ENCODE data around the gene SLC10A2. TPM values are rescaled to one million over a fixed set of nuclear protein-coding genes. Genes with fewer than 3 reads are reported as not detected.

Gene SLC10A2
- polyA plus RNA-seq, 1 donor = not detected

DNA sequence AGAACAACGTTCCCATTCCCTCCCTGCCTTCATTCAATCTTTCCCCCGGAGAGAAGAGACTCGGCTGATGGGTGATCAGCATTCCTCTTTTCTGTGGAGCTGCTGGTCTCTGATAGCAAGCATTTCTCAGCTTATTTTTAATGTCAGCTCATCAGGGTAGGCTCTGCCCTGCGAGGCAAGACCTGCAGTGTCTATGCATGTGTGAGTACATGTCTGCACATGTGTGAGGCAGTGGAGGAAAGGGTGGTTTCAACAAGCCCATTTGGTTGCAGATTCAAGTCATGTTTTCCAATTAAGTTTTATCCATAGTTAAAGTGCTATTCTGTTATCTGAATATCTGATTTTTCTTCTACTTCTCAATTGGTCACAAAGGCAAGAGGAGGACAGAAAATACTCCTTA lies 19.5 kb downstream of the SLC10A2 start:
- DNase-seq (ENCODE audit: low read depth) = no peak

DNA sequence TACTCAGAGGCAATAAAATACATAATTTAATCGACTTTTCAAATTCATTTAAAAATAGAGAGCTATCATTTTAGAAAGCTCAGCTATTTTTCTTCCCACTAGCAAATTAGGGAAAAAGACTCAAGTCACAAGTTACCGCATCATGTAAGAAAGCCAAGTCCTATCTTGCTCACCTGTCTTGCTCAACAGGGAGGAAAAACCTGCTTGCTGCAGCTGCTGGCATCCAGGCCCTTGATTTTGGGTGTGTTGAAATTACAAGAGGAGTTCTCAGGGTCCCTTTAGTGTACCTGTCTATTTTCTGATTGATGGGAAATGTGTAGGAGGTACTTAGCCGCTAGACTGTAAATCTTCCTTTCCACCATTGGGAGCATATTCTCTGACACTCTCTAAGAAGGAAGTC lies 22.2 kb downstream of the SLC10A2 start:
- no peak for DNase-seq (ENCODE audit: low read depth)

DNA sequence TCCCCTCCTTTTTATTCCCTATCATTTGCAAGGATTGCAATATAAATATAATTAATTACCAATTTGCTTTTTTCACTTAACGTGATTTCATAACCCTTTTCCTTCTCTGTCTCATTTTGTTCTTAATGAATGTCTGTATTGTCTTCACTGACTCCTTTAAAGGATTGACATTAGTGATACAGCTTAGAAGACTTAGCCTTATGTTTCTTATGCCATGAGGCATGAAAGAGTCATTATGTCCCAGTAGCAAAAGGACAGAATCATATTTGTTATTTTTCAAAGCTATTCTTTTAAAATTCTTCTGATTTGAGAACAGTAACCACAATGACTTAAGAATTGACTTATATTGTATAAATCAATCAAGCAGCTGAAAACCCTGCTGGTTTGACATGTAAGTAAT lies 26.2 kb downstream of the SLC10A2 start:
- DNase-seq (ENCODE audit: low read depth) = no peak

DNA sequence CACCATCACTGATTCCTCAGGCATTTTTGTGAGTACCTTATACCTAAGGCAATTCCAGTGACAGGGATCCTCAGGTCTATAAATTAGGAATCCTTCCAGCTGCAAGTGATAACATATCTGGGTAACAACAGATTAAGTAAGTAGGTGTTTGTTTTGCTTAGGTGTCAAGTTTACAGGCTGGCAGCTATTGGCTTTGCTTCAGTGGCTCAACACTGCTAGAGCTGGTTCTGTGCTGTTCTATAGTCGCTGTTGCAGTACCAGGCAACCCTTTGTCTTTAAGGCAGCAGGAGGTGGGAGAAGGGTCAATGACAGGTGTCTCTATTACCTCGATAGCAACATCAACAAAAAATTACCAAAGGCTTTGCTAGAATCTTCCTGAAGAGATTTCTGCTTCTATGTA lies 27.0 kb downstream of the SLC10A2 start:
- no peak for DNase-seq (ENCODE audit: low read depth)

DNA sequence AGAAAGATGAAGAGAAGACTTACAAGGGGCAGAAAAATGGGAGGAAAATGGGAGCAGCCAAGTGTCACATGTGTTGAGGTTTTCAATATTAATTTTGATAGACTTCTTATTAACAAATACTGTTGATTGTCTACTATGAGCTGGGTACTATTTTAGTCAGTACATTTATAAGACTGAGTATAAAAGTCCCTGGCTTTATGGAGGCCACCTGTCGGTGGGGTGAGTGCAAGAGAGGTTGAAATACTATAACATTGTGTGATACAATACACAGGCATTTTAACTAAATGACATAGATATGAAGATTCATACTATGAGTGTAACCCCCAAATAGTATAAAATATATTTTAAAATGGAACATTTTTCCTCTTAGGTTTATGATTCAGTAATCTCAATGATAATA lies 29.9 kb downstream of the SLC10A2 start:
- no peak for DNase-seq (ENCODE audit: low read depth)

DNA sequence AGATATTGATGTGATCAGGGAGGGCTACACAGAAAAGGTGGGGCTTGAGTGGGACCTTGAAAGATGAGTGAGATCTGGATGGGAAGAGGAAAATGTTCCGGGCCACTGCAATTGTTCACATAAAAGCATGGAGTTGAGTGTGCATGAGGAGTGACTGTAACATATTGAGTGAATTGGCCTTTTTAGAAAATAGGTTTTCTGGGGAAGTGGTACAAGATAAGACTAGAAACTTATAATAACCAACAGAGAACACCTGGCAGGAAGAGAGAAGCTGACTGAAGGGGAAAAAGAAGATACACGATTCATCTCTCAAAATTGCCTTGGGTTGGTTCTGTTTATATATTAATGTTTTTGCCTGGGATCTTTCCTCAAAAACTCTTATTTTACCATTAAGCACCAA lies 32.2 kb downstream of the SLC10A2 start:
- no peak for DNase-seq (ENCODE audit: low read depth)

DNA sequence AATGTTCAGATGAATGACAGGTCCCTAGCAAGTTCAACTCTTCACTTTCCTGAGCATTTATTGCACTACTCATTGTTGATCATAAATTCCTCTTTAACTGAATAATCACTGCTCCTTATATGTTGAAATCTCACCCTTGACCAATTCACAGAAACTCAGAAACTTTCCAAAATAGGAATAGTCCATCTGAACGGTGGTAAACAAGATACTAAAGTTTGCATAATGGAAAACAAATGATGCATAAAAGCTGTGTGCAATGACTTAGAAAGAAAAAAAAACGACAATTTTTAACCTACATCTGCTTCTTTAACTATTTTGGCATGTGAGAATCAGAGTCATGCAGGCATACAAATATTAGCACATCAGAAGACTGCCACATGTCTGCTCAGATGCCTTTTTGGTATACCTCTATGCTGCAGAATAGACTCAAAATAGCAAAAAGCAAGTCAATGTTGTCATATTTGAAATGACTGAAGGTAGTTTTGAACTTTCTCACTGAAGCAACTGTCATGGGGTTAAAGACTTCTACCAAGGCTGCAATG lies 34.8 kb downstream of the SLC10A2 start:
- no peak for DNase-seq (ENCODE audit: low read depth)

DNA sequence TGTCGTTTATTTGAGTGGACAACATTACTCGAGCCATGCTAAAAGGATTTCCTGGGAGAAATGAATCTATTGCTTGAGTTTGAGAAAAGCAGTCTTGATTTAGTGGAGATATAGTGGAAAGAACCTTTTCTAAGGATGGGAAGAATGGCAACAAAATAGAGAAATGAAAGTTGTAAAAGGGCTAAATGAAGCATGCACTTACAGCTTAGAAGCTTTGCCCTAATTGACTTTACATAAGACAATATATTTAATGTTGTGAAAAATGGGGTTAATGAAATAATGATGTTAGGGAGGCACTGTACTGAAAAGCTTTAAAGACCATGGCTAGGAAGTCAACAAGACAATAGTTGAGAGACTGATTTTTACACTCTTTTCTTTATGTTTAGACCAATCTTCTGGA lies 35.4 kb downstream of the SLC10A2 start:
- DNase-seq (ENCODE audit: low read depth) = no peak

- DNase-seq (ENCODE audit: low read depth) = no peak
These were observed 36.4 kb downstream of the SLC10A2 start for GRCh38 chr13:103029798-103030197.

DNA sequence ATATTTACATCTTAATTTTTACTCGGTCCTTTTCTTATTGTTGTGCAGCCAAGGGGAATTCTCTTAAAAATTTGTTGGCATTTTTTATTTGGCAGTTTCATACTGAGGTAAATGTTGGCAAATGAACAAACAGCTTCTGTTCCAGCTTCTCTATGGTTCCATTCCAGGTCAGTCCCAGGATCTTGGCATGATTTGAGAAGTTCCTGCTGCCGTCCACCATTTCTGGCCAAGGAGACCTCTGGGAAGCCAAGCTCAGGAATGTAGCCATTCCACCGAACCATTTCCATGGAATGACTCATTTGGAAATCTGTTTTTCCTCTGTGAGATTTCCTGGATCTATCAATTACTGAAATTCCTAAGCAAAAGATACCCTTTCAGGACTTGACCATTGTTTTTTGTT lies 43.9 kb downstream of the SLC10A2 start:
- DNase-seq (ENCODE audit: low read depth) = no peak

- no peak for DNase-seq (ENCODE audit: low read depth)
These were observed 47.7 kb downstream of the SLC10A2 start for GRCh38 chr13:103018556-103018955.

DNA sequence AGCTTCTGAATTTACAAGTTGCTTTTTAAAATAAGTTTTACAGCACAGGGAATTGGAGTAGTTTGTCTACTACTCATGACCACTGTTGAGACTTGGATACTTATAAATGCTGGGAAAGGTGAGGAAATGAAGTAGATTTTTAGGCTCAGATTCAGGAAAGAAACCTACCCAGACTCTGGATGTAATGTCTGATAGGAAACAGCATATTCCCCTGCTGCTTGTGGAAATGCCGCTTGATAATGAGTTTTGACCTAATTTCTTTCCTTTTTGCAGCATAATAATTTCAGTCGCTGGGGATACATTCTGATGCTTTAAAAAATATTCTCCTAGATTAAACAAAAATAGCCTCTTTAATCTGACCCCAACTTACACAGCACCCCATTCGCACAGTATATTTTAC lies 53.6 kb downstream of the SLC10A2 start:
- no peak for DNase-seq (ENCODE audit: low read depth)

- DNase-seq (ENCODE audit: low read depth) = no peak
These were observed 57.0 kb downstream of the SLC10A2 start for GRCh38 chr13:103009051-103009840.

DNA sequence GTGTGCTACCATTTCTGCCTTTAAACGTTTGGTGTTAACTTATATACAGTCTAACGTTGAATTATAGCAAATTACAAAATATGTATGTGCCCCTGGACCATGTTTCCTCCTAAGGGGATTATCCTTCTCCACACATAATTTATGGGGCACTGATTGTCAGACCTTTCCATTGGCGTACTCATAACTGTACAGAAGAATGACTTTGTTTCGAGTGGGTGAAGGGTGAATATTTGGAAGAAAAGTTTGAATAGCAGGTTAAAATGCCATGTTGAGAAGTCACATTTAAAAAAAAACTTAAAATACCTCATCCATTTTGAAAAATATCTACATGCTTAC lies 58.8 kb downstream of the SLC10A2 start:
- no peak for DNase-seq (ENCODE audit: low read depth)

- DNase-seq (ENCODE audit: low read depth) = no peak
These were observed 59.4 kb downstream of the SLC10A2 start for GRCh38 chr13:103006641-103007426.

DNA sequence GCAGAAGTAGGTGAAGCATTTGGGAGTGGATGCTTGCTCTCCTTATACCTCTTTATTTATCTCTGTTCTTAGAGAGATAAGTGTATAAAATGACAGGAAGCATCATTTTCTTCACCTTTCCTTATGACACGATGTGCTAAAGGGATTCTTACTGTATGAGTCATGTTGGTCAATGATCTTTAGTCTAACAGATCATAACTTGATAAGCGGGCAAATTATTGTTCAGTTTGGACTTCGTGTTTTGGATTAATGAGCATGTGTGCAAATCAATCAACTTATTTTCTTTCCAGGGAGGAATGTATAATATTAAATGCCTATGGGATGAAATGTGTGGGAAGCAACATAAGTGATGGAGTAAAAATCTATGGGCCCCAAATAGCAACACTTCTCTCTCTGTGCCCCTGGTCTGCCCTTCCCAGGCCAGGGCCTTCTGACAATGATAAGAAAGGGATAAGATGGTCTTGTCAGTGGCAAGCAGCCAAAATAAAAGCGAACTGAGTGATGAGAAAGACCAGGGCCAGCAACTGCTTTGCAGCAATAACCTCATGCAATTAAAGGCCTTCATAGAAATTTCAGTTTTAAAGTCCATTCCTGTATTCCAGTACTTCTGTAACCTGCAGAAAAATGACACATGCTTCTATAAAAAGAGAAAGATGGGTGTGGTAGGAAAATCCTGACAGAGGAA lies 61.4 kb downstream of the SLC10A2 start:
- DNase-seq (ENCODE audit: low read depth) = no peak

GRCh38 chr13:103003631-103004030 lies 62.6 kb downstream of the SLC10A2 start:
- no peak for DNase-seq (ENCODE audit: low read depth)

DNA sequence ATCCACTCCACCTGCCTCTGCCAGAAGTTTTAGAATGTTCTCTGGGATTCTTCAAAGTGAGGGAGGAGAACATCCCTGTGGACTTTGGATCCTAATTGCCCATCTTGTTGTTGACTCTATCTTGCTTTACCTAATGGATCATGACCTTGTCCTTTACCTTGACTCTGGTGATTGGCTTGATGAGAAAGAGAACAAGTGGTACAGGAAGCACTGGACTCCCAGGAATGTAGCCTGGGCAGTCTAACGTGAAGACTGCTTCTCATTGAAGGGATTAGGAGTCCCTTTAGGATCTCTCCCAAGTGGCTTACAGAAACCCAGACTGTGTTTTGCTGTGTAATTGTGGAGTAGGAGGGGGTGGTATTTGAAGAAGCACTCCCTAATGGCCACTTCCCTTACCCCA lies 63.9 kb downstream of the SLC10A2 start:
- DNase-seq (ENCODE audit: low read depth) = no peak

DNA sequence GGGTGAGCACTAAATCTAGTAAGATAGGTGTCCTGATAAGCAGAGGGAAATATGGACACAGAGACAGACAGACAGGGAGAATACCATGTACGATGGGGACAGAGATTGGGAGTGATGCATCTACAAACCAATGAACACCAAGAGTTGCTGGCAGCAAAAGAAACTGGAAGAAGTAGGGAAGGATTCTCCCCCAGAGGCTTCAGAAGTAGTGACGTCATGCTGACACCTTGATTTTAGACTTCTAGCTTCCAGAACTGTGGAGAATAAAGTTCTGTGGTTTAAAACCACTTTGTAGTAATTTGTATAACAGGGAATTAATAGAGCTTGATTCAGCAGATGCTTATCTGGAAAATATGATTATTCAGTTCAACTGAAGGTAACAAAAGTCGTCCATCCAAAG lies 66.1 kb downstream of the SLC10A2 start:
- no peak for DNase-seq (ENCODE audit: low read depth)

DNA sequence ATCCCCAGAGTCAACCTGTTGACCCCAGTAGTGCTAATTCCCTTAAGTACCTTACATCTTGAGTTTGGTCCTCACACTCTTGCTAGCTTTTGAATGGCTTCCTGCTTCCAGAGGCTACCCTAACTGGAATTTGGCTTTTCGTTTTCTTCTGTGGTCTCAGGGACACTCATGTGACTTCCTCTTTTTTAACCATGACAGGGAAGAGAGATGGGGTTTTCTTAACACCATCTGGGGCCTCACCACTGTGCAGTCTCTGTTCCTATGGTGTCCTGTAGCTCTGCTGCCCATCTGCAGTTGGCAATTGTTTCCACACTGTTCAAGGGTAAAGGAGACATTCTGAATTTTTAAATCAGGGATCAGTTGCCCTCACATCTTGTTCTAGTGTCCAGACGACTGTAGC lies 66.7 kb downstream of the SLC10A2 start:
- DNase-seq (ENCODE audit: low read depth) = no peak
